SK-N-MC (cell line): ENCODE results near the gene CXCL8.
"Not testable (repeated sequence)": the region's sequence is repeated elsewhere in the genome, so short reads cannot be mapped to it uniquely, and the experiment has no call there.

Source experiments
- EZH2 ChIP-seq: fragments of 200-600 bp; sonication (generic); IDR thresholded peaks from one replicate; pipeline ENCODE4 v1.6.1; 2017; ENCODE audit warnings: antibody characterized with exemption
- POLR2AphosphoS5 ChIP-seq: IDR thresholded peaks from 2 replicates; pipeline ENCODE4 v1.6.1; 2012; ENCODE audit warnings: mild to moderate bottlenecking, low read depth, low read length, borderline replicate concordance

DNA sequence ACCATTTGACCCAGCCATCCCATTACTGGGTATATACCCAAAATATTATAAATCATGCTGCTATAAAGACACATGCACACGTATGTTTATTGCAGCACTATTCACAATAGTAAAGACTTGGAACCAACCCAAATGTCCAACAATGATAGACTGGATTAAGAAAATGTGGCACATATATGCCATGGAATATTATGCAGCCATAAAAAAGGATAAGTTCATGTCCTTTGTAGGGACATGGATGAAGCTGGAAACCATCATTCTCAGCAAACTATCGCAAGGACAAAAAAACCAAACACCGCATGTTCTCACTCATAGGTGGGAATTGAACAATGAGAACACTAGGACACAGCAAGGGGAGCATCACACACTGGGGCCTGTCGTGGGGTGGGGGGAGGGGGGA lies 49.2 kb upstream of the CXCL8 start:
- TF ChIP-seq POLR2AphosphoS5, EZH2: not testable (repeated sequence)
